Caco-2 (cell line): Measurements from ENCODE around the gene ENOX1. TPM values are rescaled to one million over a fixed set of nuclear protein-coding genes. Genes with fewer than 3 reads are reported as not detected.

Source experiments
- BruUV-seq: library from RNA; stranded (reverse); fragments of 400-500 nt; replicated peaks from 2 replicates; lab custom pipeline; 2021; lab: Mats Ljungman, UMichigan
- CTCF ChIA-PET: fragments of 300-600 bp; sonication (Branson Sonifier 250); formaldehyde crosslinking; loops from one replicate; lab custom pipeline; 2022; ENCODE audit warnings: antibody characterized with exemption; lab: Charles Lee
- POLR2A ChIA-PET: fragments of 300-600 bp; sonication (Branson Sonifier 250); formaldehyde crosslinking; loops from one replicate; lab custom pipeline; 2022; ENCODE audit warnings: antibody characterized with exemption; lab: Charles Lee
- DNase-seq, 2 experiments: peaks; one replicate each; pipeline versions ENCODE4 v3.0.0 to v3.0.0-alpha.2; 2020 to 2022
- H3K27me3 ChIP-seq: replicated peaks from 2 replicates; pipeline ENCODE4 v1.6.0; 2011; ENCODE audit warnings: low read length; ENCODE audit not compliant: control insufficient read depth, insufficient read depth
- H3K36me3 ChIP-seq: 2 replicates; pipeline ENCODE4 v1.5.1; 2011; ENCODE audit warnings: low read length; ENCODE audit not compliant: control insufficient read depth, insufficient read depth
- H3K4me1 ChIP-seq: fragments of 250-450 bp; sonication (Bioruptor Pico); 2 replicates; pipeline ENCODE4 v1.5.1; 2020; ENCODE audit warnings: mild to moderate bottlenecking
- H3K4me3 ChIP-seq: 2 replicates; pipeline ENCODE4 v1.5.1; 2011; ENCODE audit warnings: low read depth, mild to moderate bottlenecking, control low read depth, low read length
- H3K9me3 ChIP-seq: fragments of 250-450 bp; sonication (Bioruptor Pico); 2 replicates; pipeline ENCODE4 v1.5.1; 2020; ENCODE audit warnings: mild to moderate bottlenecking, moderate library complexity
- H3K27ac Mint-ChIP-seq: one replicate; pipeline ENCODE4 v1.8.0; 2022; ENCODE audit warnings: mixed read lengths; ENCODE audit not compliant: unreplicated experiment
- H3K27me3 Mint-ChIP-seq: one replicate; pipeline ENCODE4 v1.8.0; 2022; ENCODE audit warnings: mixed read lengths; ENCODE audit not compliant: insufficient read depth, unreplicated experiment
- H3K36me3 Mint-ChIP-seq: one replicate; pipeline ENCODE4 v1.8.0; 2022; ENCODE audit warnings: mild to moderate bottlenecking, mixed read lengths; ENCODE audit not compliant: insufficient read depth, unreplicated experiment
- H3K4me1 Mint-ChIP-seq: one replicate; pipeline ENCODE4 v1.8.0; 2022; ENCODE audit warnings: low read depth, mixed read lengths; ENCODE audit not compliant: unreplicated experiment
- H3K4me3 Mint-ChIP-seq: one replicate; pipeline ENCODE4 v1.8.0; 2022; ENCODE audit warnings: mild to moderate bottlenecking, moderate library complexity, mixed read lengths; ENCODE audit not compliant: unreplicated experiment
- H3K9me3 Mint-ChIP-seq: one replicate; pipeline ENCODE4 v1.8.0; 2022; ENCODE audit warnings: mixed read lengths; ENCODE audit not compliant: unreplicated experiment
- intact Hi-C: fragments of 100-400 bp; cut with micrococcal nuclease; formaldehyde crosslinking; loops from one replicate; pipeline ENCODE4 v1.10.0; 2022; ENCODE audit not compliant: unreplicated experiment
- total RNA-seq: library from RNA; stranded (reverse); gene quantifications from 2 replicates; pipeline ENCODE4 v1.2.3, GENCODE V29; 2022
- TF ChIP-seq, protein P1 (sequence below), 2 experiments: fragments of 200-600 bp in 1 of 2; IDR thresholded peaks; 1 replicate in 1 of 2; 2 replicates in 1 of 2; pipeline versions ENCODE4 v1.5.1 to v1.8.0; 2011 to 2022; ENCODE audit warnings: antibody characterized with exemption in 1 of 2, control low read depth in 1 of 2, inconsistent platforms in 1 of 2, low read depth in 1 of 2, low read length in 1 of 2, mild to moderate bottlenecking in 1 of 2, moderate library complexity in 1 of 2; ENCODE audit not compliant: insufficient read depth in 1 of 2, severe bottlenecking in 1 of 2, unreplicated experiment in 1 of 2

ENOX1 gene
- total RNA-seq, 1 experiment from 2014 or later, result 9.1 TPM

DNA sequence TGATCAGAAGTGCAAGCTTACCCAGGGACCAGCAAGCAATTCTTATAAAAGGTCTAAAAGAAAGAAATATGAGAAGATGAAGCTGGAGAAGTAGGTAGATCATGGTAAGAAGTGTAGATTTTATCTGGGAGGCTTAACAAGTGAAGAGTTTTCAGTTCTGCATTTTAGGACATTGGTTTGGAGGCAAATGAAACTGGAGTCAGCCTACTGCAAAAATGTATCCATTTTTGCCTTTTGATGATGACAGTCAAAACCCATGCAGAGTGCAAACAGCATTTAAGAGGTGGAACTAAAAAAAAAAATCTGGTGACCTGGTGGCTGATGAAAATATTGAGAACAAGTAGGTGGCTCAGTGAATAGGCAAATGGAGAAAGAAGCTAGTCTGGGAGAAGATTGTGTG lies 546.5 kb downstream of the ENOX1 start:
- Mint-ChIP-seq H3K4me1 (peaks cover 6% of the 10 kb centered on the region), H3K36me3 (no peaks in the 10 kb centered on the region), H3K9me3 (no peaks in the 10 kb centered on the region), H3K27ac (no peak overlapping the region), H3K4me3 (no peak overlapping the region), H3K27me3 (no peaks in the 10 kb centered on the region)
- no peaks in the 10 kb centered on the region for H3K4me1 ChIP-seq
- DNase-seq, result no peak
- H3K36me3 ChIP-seq, result no peaks in the 10 kb centered on the region
- BruUV-seq, result no TSS peak
- no peaks in the 10 kb centered on the region for H3K9me3 ChIP-seq
- POLR2A ChIA-PET, result no interaction called here
- TF ChIP-seq, protein P1, sequence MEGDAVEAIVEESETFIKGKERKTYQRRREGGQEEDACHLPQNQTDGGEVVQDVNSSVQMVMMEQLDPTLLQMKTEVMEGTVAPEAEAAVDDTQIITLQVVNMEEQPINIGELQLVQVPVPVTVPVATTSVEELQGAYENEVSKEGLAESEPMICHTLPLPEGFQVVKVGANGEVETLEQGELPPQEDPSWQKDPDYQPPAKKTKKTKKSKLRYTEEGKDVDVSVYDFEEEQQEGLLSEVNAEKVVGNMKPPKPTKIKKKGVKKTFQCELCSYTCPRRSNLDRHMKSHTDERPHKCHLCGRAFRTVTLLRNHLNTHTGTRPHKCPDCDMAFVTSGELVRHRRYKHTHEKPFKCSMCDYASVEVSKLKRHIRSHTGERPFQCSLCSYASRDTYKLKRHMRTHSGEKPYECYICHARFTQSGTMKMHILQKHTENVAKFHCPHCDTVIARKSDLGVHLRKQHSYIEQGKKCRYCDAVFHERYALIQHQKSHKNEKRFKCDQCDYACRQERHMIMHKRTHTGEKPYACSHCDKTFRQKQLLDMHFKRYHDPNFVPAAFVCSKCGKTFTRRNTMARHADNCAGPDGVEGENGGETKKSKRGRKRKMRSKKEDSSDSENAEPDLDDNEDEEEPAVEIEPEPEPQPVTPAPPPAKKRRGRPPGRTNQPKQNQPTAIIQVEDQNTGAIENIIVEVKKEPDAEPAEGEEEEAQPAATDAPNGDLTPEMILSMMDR (IDR thresholded peaks at IDR 0.05; ENCODE audit: insufficient read depth in 1 of 2, low read depth in 1 of 2, low read length in 1 of 2, severe bottlenecking in 1 of 2, unreplicated experiment in 1 of 2), result no peak
- intact Hi-C loops, result no loop called here
- H3K27me3 ChIP-seq, result no peaks in the 10 kb centered on the region
- CTCF ChIA-PET, result no interaction called here
- no peak overlapping the region for H3K4me3 ChIP-seq

DNA sequence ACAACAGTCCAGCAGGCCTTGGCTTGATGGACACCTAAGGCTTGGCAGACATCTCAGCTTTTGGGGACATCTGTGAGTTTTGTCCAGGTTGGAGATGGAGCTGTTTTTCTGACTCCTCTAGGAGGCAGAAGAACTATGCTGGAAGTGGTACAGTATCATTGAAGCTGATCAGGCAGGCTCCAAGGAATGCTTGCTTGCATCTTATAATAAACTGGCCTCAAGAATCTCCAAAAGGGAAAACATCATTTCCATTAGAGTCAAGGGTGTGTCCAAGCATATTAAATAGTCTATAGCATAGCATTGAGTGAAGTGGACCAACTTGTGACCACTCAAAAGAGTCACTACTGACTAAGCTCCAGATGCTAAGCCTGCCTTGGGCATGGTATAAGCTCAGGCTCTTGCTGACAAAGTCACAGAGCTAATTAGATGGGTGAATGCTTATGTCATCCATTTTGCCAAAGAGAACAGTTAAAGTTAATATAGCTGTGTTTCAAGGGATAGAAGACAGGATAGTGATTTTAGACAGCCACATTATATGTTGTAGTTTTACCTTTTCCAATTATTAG lies 547.4 kb downstream of the ENOX1 start:
- Mint-ChIP-seq H3K9me3 (no peaks in the 10 kb centered on the region), H3K4me1 (peaks cover 6% of the 10 kb centered on the region), H3K27ac (no peak overlapping the region), H3K4me3 (no peak overlapping the region), H3K36me3 (no peaks in the 10 kb centered on the region), H3K27me3 (no peaks in the 10 kb centered on the region)
- CTCF ChIA-PET, result interaction anchor here (0.7 to 1.3 kb wide), 2 partner anchors 64 to 565 kb away, joined by 4 to 5 read pairs; no protein-coding TSS in a partner anchor
- intact Hi-C loops, result no loop called here
- Histone ChIP-seq H3K9me3 (no peaks in the 10 kb centered on the region), H3K4me3 (no peak overlapping the region), H3K36me3 (no peaks in the 10 kb centered on the region), H3K27me3 (no peaks in the 10 kb centered on the region), H3K4me1 (no peaks in the 10 kb centered on the region)
- no TSS peak for BruUV-seq
- TF ChIP-seq, protein P1 (IDR thresholded peaks at IDR 0.05; ENCODE audit: insufficient read depth in 1 of 2, low read depth in 1 of 2, low read length in 1 of 2, severe bottlenecking in 1 of 2, unreplicated experiment in 1 of 2), result no peak
- DNase-seq, result no peak
- POLR2A ChIA-PET, result no interaction called here

DNA sequence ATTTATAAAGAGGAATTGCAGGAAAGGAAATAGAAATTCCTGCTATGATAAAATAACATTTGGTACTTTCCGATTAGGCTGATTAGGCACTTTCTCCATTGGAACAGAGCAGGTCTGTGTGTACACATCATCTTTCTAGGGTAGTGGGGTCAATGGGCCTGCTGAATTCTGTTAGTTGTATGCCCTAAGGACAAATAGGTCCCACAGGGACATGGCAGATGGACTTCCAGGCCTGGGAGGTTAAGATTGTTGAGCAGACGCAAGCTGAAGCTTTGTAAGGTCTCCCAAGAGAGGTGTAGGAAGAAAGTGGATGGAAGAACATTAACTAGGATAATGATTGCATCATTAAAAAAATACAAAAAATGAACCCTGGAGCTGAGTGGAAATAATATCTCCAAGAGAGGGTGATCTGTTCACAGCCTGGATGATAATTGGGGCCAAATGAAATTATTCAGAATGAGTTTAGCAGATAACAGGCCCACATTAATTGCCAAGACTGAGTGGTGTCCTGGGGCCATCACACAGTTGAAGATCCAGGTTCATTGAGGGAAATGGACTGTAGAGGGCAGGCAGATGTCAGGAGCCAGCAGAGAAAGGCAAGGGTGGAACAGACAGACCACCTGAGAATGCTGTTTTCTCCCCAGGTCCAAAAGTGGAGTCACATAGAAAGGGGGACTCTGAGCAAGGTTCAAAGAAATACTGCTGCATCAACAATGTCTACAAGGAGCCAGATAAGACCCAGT lies 548.3 kb downstream of the ENOX1 start:
- H3K9me3 Mint-ChIP-seq, result no peaks in the 10 kb centered on the region
- H3K4me3 ChIP-seq, result no peak overlapping the region
- TF ChIP-seq, protein P1 (IDR thresholded peaks at IDR 0.05; ENCODE audit: insufficient read depth in 1 of 2, low read depth in 1 of 2, low read length in 1 of 2, severe bottlenecking in 1 of 2, unreplicated experiment in 1 of 2), result peak in 1 of 2 experiments; percentile 12
- H3K27me3 ChIP-seq, result no peaks in the 10 kb centered on the region
- no peaks in the 10 kb centered on the region for H3K9me3 ChIP-seq
- H3K4me3 Mint-ChIP-seq, result no peak overlapping the region
- no peaks in the 10 kb centered on the region for H3K36me3 ChIP-seq
- intact Hi-C loops, result no loop called here
- no peaks in the 10 kb centered on the region for H3K36me3 Mint-ChIP-seq
- no peak overlapping the region for H3K27ac Mint-ChIP-seq
- POLR2A ChIA-PET, result no interaction called here
- BruUV-seq, result no TSS peak
- peaks cover 6% of the 10 kb centered on the region for H3K4me1 Mint-ChIP-seq
- no peaks in the 10 kb centered on the region for H3K27me3 Mint-ChIP-seq
- DNase-seq, result no peak
- CTCF ChIA-PET, result interaction anchor here (1.3 kb wide), 1 partner anchor 566 kb away, joined by 5 read pairs; no protein-coding TSS in a partner anchor
- no peaks in the 10 kb centered on the region for H3K4me1 ChIP-seq
